Stromal cell of bone marrow (primary cell): ENCODE measurements around the gene ADRM1.

Experiments used
- DNase-seq: peaks from one replicate; pipeline ENCODE4 v3.0.0-alpha.2; 2012; ENCODE audit warnings: low read depth

ADRM1 gene, protein sequence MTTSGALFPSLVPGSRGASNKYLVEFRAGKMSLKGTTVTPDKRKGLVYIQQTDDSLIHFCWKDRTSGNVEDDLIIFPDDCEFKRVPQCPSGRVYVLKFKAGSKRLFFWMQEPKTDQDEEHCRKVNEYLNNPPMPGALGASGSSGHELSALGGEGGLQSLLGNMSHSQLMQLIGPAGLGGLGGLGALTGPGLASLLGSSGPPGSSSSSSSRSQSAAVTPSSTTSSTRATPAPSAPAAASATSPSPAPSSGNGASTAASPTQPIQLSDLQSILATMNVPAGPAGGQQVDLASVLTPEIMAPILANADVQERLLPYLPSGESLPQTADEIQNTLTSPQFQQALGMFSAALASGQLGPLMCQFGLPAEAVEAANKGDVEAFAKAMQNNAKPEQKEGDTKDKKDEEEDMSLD

DNA sequence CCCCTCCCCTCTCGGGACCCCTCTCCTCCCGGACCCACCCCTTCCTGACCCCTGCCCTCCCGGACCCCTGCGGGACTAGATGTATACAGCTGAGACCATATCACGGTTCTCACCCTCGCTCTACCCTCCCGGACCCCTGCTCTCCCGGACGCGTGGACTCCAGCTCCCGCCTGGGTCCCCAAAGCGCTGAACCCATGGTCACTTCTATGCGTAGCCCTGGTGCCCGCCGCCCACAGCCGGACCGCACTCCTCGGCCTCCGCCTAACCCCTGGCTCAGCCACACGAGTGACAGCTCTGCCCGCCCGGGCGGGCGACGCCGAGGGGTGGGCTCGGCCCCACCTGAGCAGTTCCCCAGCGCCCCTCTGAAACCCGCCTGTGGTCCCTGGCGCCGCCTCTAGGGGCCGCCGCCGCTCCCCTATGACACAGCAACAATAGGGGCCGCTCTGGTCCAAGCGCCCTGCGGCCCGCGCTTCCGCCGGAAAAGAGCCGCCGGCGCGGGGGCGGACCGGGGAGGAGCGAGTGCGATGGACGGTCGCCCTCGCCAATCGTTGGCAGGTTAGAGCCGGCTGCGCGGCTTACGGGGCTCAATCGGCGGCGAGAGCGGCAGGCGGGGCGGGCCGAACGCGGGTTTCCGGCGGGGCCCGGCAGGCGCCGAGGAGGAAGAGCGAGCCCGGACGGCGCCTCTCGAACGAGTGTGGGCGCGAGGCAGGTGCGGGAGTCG lies at the start of gene ADRM1:
TSS of gene ADRM1 (plus strand) at position 657 of the 721 bp plus-strand sequence. CDS start 572 bp downstream, outside the sequence.
- DNase-seq: peak; percentile 90

DNA sequence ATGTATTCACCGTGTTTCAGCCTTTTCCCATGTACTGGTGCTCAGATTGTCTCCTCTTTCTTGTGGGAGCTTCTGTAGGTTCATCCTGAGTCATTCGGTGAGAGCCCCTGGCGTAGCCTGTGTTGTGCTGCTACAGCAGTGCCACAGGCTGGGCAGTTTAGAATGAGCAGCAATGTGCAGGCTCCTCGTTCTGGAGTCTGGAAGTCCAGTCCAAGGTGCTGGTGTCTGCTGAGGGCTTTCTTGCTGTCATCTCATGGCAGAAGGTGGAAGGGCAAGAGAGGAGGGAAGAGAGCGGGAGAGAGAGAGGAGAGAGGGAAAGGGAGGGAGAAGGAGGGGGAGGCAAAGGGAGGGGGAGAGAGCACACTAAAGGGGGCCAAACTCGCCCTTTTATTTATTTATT lies 49.4 kb upstream of the ADRM1 start:
- no peak for DNase-seq

DNA sequence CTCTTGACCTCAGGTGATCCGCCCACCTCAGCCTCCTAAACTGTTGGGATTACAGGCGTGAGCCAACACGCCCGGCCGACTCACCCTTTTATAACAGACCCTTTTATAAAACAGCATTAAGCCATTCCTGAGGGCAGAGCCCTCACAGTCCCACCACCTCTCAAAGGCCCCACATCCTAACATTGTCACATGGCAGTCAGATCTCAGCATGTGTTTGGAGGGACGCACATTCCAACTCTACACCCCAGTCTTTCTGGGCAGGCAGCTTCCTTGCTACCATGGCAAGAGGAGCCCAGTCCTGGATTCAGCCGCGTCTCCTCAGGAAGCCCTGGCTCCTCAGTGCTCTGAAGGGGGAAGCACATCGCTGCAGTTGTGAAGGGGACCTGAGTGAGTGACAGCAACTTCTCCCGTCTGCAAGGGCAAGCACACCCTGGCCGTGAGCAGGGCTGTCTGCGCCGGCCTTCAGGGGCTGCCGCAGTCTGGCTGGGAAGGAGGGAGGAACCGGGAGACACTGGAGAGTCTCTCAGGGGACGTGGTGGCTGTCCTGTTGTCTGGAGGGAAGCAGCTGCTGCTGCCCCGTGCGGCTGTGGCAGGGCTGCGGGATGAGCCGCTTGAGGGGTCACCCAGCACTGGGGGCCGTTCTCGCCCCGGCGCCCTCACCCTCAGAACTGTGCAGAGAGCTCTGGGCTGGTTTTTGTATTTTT lies 48.6 kb upstream of the ADRM1 start:
- DNase-seq: no peak

DNA sequence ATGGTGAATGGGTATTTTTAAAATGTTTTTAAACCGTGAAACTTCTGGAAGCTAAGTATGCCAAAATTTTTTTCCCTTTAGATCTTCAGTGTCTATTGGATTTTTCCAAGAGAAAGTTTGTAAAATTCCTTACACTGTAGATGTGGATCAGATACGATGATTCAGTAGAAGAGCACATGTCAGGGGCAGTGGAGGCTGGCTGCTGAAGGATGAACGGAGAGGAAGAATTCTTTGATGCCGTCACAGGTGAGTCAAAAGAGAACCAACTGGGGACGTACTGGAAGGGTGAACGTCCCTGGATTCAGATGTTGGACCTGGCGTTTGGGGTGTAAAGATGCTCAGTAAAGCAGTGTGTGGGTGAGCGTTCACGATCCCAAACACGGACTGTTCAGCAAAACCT lies 46.8 kb upstream of the ADRM1 start:
- no peak for DNase-seq

DNA sequence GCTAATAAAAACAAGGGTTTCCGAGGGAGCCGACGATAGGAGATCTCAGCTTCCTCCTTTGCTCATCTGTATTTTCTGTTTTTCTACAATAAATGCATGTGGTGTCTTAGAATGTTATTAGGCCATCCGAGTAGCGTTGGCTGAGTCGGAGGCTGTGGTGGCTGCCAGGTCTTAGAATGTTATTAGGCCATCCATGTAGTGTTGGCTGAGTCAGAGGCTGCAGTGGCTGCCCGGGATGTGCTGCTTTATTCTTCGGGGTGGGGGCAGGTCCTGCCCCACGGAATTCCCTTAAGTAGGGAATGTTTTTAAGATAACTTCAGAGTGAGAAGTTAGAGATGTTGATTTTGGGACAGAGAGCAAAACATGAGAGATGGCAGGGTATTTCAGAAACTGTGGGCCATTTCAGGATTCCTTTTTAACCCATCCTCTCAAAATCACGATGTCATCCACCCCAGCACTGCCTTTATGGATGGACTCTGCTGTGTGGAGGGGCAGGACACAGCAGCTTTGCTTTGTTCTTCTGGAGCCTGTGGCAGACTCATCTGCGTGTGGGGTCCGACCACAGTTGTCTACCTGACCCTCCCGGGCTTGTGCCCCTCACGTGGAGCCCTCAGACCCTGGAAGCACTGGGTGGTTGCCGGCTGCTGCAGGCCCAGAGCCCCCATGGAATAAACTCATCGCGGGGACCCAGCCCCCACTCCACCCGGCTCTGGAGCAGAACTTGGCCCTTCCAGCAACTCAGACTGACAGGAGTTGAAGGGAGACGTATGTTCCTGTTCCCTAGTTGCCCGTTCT lies 44.1 kb upstream of the ADRM1 start:
- peak; percentile 73 for DNase-seq

DNA sequence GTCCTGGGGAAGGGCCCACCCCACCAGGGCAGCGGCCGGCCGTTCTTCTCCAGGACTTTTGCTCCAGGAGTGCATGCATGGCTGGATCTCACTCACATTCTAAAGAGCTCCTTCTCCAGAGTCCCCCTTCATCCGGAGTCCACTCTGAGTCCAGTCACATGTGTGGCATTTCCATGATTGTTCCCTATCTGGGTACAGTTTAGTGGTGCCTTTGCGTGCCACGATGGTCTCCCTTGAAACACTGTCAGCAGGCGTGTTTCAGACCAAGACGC lies 43.6 kb upstream of the ADRM1 start:
- DNase-seq: no peak

DNA sequence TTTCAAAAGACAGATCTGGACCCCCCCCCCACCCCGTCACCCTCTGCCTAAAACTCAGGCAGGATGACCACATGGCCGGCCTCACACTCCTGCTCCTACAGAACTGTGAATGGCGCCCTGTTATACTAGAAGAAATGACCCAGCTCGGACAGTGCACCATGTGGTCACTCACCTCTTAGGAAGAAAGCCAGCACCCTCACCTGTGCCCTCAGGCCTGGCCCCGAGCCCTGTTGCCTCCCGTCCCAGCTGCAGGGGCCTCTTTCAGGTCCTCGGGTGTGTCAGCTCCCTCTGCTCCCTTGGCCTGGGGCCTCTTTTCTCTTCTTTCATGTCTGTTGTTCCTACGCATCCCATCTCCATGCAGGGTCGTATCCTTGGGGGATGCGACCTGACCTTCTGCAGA lies 40.7 kb upstream of the ADRM1 start:
- no peak for DNase-seq

DNA sequence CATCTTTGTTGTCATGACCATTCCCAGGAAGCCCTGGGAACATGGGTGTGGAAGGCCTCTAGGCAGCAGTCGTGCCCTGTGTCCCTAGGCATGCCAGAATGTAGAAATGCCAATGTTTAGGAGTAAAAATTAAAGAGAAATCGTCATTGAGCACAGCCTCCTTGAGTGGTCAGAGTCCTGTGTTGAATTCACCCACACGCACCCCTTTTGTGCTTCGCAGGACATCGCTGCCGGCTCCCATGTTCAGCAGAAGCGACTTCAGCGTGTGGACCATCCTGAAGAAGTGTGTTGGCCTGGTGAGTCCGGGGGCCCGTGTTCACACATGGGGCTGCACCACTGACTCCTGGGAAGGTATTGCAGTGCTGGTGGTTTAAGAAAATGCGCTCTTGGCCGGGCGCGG lies 39.4 kb upstream of the ADRM1 start:
- DNase-seq: no peak

DNA sequence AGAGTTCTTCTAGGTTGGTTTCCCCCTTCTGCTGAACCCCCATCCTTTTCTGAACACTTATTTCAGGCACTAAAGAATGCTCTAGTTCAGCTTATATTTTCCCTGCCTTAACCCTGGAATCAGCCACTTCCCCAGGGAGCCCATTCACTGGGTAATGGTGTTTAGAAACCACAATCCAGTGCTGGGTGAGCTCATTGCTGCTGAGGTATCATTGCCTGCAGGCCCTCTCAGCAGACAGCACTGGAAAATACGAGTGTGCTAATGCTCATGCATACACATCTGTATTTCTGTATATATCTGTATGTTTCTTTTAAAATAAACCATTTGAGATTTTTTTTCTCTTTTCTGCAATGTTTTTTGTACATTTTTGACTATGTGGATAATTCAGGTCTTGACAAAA lies 37.4 kb upstream of the ADRM1 start:
- DNase-seq: no peak

DNA sequence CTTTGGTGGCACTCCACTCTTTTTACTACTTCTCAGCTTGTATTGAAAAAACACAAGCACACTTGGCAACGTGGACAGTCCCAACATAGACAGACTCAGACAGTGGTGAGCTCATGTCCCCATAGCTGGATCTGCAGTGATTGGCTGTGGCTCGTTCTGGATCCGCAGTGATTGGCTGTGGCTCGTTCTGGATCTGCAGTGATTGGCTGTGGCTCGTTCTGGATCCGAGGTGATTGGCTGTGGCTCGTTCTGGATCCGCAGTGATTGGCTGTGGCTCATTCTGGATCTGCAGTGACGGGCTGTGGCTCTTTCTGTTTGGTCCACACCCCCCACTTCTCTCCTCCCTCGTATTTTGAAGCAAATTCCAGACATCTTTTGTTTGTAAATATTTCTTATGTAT lies 36.5 kb upstream of the ADRM1 start:
- DNase-seq: no peak

DNA sequence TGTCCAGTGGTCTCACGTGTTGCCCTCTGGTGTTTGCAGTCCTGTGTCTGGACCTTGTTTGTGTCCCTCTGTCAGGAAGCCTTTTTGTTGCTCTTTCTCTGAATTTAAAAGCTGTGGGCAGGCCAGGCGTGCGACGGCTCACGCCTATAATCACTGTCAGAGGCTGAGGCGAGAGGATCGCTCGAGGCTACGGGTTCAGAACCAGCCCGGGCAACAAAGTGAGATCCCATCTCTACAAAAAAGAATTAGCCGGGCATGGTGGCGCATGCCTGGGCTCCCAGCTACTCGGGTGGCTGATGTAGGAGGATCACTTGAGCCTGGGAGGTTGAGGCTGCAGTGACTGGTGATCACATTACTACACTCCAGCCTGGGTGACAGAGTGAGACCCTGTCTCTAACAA lies 35.9 kb upstream of the ADRM1 start:
- DNase-seq: no peak

DNA sequence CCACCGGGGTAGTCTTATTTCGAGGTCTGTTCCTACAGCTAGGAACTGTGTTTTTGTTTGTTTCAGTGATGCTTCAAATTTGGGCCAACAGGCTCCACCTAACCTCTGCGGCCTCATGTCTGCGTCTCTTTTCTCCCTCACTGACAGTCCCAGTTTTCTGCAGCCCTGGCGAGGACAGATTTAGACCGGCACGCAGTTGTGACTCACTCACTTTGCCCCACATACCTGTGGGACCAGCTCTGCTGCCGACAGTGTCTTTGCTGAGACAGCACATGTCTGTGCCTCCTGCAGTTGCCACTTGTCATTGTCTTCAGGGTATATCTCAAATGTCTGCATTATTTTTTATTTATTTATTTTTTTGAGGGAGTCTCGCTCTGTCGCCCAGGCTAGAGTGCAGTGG lies 35.3 kb upstream of the ADRM1 start:
- no peak for DNase-seq

DNA sequence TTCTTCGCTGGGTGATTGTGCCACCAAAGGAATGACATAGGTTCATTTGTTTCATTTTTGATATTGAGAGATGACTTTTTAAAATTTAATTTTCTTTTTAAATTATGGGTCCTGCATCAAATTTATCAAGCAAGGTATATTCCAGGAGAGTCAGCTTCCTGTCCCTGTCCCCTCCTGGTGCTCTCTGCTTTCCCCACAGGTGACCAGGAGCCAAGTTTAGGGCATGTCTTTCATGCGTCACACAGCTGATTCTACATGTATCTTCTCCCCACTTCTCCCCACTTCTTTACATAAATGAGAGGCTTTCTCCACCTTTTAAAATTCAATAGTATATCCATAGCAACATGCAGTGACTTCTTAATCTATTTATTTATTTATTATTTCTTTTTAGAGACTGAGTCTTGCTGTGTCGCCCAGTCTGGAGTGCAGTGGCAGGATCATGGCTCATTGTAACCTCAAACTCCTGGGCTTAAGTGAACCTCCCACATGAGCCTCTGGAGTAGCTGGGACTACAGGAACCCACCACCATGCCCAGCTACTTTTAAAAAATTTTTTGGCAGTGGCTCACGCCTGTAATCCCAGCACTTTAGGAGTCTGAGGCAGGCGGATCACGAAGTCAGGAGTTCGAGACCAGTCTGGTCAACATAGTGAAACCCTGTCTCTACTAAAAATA lies 34.4 kb upstream of the ADRM1 start:
- no peak for DNase-seq

DNA sequence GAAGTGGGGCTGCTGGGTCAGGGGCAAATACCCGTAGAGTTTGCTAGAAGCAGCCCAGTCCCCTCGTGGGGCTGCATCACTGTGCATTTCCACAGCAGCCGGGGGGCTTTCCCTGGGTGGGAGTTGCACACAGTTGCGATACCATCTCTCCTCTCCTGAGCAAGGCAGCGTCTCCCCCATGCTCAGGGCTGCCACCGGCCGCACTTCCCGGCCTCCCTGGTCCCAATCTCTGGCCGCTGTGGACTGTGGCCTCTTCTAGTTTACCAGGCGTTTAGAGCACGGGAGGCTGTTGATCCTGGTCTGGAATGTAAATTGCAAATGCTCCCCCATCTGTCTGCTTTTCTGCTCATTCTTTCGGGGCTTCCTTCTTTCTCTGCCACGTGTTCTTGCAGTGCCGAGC lies 33.4 kb upstream of the ADRM1 start:
- no peak for DNase-seq

DNA sequence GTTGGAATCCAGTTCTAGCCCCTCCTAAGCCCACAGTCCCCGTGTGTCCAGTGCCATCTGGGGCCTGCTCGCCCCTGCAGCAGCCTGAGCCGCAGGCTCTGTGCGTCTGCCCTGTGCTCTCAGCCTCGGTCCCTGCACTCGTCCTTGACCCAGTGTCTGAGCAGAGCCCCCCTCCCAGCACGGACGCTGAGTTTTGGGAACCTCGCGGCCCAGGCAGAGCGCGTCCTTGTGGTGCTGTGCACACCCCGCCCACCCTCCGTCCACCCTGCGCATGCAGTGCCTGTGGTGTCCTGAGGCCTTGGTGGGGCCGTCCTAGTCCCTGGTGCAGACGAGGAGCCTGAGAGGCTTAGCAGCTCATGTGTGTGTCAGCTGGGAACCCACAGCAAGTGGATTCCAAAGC lies 32.9 kb upstream of the ADRM1 start:
- DNase-seq: no peak

DNA sequence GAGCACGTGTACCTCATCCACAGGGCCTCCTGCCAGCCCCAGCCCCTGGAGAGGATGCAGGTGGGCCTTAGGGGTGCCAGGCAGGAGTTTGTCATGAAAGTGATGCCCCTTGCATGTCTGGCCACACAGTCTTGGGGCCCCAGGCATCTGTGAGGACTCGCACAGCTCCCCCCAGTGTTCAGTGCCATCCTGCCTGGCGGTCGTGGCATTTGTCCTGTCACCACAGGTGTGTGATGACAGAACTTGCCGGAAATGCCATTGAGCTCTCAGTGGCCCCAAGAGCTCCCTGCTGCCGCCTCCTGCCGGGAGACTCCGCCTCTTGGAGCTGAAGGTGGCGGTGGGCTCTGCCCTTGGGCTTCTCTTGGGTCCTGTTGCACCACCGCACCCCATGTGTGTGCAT lies 30.6 kb upstream of the ADRM1 start:
- DNase-seq: no peak

DNA sequence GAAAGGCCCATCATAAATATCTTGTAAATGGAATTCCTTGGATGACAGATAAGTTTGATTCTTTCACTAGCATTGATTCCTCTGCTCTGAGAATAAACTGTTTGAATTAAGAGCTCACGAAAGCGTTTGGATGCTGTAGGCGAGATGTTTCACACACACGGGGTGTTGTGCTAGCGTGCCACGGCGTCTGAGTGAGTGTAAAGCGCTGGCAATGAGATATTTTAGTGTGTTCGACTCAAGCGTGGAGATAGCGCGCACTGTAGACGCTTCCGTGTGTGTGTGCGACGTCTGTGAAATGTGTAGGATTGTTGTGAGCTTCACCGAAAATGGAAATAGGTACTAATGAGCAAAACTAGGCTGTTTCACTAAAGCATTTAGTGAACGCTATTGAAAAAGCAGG lies 29.4 kb upstream of the ADRM1 start:
- DNase-seq: no peak

DNA sequence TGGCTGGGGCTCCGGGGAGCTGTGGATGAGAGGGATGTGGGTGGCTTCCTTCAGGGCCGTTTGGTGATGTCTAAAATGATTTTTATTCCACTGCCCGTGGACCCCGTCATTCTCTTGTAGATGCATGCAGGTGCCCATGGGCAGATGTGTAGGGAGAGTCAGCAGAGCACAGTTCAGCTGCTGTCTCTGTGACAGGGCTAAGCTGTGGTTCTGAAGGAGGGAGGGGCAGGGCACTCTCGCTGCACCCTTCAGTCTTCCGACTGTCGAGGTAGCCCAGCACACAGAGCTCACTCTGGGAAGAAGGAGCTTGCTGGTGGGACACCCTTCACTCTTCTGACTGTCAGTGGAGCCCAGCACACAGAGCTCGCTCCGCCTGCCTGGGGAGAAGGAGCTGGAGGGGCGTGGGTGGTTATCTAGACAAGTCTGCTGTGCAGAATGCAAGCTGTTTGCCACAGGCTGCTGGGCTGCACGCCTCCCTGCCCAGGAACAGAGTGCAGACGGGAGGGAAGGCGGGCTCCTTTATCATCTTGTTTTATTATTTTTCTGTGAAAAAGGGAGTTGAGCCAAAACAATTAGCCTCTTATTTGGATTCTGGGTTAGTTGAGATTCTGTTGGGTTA lies 28.4 kb upstream of the ADRM1 start:
- no peak for DNase-seq

DNA sequence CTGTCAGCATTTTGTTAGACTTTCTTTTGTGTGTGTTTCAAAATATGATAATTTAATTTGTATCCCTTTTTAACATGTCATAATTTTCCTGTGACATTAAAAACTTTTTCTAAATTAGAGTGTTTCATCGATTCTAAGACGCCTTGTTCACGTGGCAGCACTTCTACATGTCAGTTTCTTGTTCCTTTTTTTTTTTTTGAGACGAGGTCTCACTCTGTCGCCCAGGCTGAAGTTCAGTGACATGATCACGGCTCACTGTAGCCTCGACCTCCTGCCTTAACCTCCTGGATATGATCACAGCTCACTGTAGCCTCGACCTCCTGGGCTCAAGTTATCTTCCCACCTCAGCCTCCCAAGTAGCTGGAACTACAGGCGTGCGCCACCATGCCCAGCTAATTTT lies 27.6 kb upstream of the ADRM1 start:
- no peak for DNase-seq

DNA sequence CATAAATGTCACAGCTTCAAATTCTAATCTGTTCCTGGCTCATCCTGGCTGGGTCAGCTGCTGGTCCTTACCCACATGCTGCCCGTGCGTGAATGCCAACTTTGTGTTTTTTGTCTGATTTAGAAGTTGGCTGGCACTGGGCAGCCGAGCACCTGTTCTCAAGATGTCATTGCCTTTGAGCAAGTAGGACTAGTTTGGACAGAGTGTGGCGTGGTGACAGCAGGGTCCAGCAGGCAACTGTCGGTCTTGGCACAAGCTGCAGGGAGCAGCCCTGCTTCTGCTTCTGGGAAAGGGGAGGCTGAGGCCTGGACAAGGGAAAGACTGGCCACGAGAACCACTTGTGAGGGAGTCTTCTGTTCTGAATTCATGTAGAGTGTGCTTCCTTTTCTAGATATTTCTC lies 26.4 kb upstream of the ADRM1 start:
- no peak for DNase-seq

DNA sequence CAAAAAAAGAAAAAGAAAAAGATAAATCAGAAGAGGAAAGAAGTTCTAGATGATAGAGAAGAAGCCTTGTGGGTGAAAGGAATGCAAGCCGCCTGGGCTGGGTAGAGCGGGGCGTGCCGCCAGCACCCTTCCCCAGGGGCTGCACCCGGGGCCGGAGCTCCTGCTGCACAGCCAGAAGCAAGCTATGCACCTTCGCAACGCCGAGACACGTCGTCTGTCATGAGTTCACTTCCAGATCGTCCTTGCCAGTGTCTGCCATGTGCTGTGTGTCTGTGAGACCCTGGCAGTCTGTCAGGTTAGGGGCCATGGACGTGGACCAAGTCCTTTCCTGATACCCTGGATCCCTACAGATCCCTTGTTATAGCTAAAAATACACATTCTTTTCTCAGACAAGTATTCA lies 25.5 kb upstream of the ADRM1 start:
- DNase-seq: no peak

DNA sequence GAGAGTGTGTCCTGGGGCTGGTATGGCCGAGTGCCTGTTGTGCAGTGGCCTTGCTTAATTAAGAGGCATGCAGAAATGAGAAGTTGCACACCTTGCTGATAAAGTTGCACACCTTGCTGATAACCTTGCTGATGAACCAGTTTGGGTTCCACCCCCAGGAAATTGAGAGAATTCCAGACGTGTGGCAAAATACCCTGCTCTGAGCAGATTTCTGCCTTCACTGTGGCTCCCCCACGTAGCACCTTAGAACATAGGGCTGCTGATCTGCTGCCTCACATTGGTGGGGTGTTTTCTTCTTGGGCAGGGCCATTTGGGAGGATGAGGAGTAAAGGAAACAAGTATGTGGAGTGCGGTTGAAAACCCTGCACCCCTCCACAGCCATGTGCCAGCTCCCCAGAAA lies 22.5 kb upstream of the ADRM1 start:
- DNase-seq: no peak
